Breast epithelium (tissue), 3 donors: Measurements from ENCODE around the gene PLCH2.

Experiments
- CTCF ChIP-seq, 3 donors: fragments of 450-650 bp; IDR thresholded peaks; one replicate each; pipeline ENCODE4 v1.5.1; 2016 to 2017; ENCODE audit warnings: antibody characterized with exemption in 3 of 3, mild to moderate bottlenecking in 3 of 3, moderate library complexity in 3 of 3
- POLR2A ChIP-seq: fragments of 450-650 bp; IDR thresholded peaks from one replicate; pipeline ENCODE4 v1.6.1; 2016; ENCODE audit warnings: antibody characterized with exemption, mild to moderate bottlenecking, moderate library complexity
- POLR2AphosphoS5 ChIP-seq, 3 donors: sonication (generic); formaldehyde crosslinking; IDR thresholded peaks; one replicate each; pipeline ENCODE4 v1.6.1; 2017; ENCODE audit warnings: antibody characterized with exemption in 3 of 3

GRCh38 chr1:2465371-2466269 is 10.5 kb upstream of the PLCH2 start:
- no peak for TF ChIP-seq CTCF (IDR thresholded peaks at IDR 0.05)
- no peak for TF ChIP-seq POLR2AphosphoS5 (IDR thresholded peaks at IDR 0.05)
- no peak for TF ChIP-seq POLR2A
